MM.1S (cell line): ENCODE results near the gene SMARCA4.

Source experiments
- DNase-seq: peaks from one replicate; pipeline ENCODE4 v3.0.0-alpha.2; 2015
- H2AFZ ChIP-seq: fragments of 300-600 bp; sonication (generic); 2 replicates; pipeline ENCODE4 v1.6.0; 2016; ENCODE audit warnings: antibody characterized with exemption, low read length
- H3F3A ChIP-seq: fragments of 300-600 bp; sonication (generic); 2 replicates; pipeline ENCODE4 v1.6.1; 2016; ENCODE audit warnings: mild to moderate bottlenecking, antibody characterized with exemption, low read length, moderate library complexity, mixed read lengths; ENCODE audit not compliant: insufficient read depth
- H3K27ac ChIP-seq: fragments of 300-600 bp; sonication (generic); 2 replicates; pipeline ENCODE4 v1.5.1; 2016; ENCODE audit warnings: mild to moderate bottlenecking, low read length
- H3K27me3 ChIP-seq: fragments of 300-600 bp; sonication (generic); replicated peaks from 2 replicates; pipeline ENCODE4 v1.6.0; 2016; ENCODE audit warnings: low read length; ENCODE audit not compliant: insufficient read depth
- H3K36me3 ChIP-seq: fragments of 300-600 bp; sonication (generic); replicated peaks from 2 replicates; pipeline ENCODE4 v1.6.1; 2016; ENCODE audit warnings: mild to moderate bottlenecking, low read length, mixed read lengths; ENCODE audit not compliant: insufficient read depth
- H3K4me1 ChIP-seq: fragments of 300-600 bp; sonication (generic); 2 replicates; pipeline ENCODE4 v1.6.1; 2016; ENCODE audit warnings: low read length, mixed read lengths
- H3K4me2 ChIP-seq: fragments of 300-600 bp; sonication (generic); 2 replicates; pipeline ENCODE4 v1.6.0; 2016; ENCODE audit warnings: low read depth, low read length
- H3K4me3 ChIP-seq: fragments of 300-600 bp; sonication (generic); 2 replicates; pipeline ENCODE4 v1.5.1; 2016; ENCODE audit warnings: low read length, mixed read lengths
- H3K79me2 ChIP-seq: fragments of 300-600 bp; sonication (generic); 2 replicates; pipeline ENCODE4 v1.6.1; 2016; ENCODE audit warnings: mixed run types, low read length, mixed read lengths
- H3K9ac ChIP-seq: fragments of 300-600 bp; sonication (generic); 2 replicates; pipeline ENCODE4 v1.6.1; 2016; ENCODE audit warnings: low read length, mixed read lengths
- H3K9me2 ChIP-seq: fragments of 300-600 bp; sonication (generic); replicated peaks from 2 replicates; pipeline ENCODE4 v1.6.1; 2016; ENCODE audit warnings: mild to moderate bottlenecking, low read length, mixed read lengths; ENCODE audit not compliant: insufficient read depth
- H3K9me3 ChIP-seq: fragments of 300-600 bp; sonication (generic); replicated peaks from 2 replicates; pipeline ENCODE4 v1.6.1; 2016; ENCODE audit warnings: mild to moderate bottlenecking, low read length, mixed read lengths; ENCODE audit not compliant: insufficient read depth
- H4K20me1 ChIP-seq: fragments of 300-600 bp; sonication (generic); 2 replicates; pipeline ENCODE4 v1.6.1; 2016; ENCODE audit warnings: mild to moderate bottlenecking, low read length, moderate library complexity, mixed read lengths; ENCODE audit not compliant: insufficient read depth
- CTCF ChIP-seq: fragments of 300-600 bp; sonication (generic); IDR thresholded peaks from 2 replicates; pipeline ENCODE4 v1.5.1; 2016; ENCODE audit warnings: antibody characterized with exemption, low read length, mixed read lengths
- EZH2 ChIP-seq: fragments of 300-600 bp; sonication (generic); optimal IDR thresholded peaks from 2 replicates; pipeline ENCODE3; 2017; ENCODE audit warnings: low read depth, mild to moderate bottlenecking, antibody characterized with exemption, low read length, mixed read lengths
- EZH2phosphoT487 ChIP-seq: fragments of 300-600 bp; sonication (generic); IDR thresholded peaks from 2 replicates; pipeline ENCODE4 v1.6.1; 2018; ENCODE audit warnings: antibody characterized with exemption, low read length

The SMARCA4 gene

DNA sequence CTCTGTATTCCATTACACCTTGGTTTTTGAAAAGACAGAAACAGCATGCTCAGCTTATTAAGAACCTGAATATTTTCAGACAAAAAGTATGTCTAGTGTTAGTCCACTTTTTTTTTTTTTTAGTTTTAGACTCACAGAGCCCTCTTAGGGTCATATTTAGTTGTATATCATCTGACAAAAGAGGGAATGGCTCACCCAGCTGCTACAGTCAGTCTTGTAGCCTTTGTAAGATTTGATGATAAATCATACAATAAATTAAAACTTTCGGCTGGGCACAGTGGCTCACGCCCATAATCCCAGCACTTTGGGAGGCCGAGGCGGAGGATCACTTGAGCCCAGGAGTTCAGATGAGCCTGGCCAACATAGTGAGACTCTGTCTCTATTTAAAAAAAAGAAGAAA lies 84.7 kb downstream of the SMARCA4 start:
- TF ChIP-seq EZH2phosphoT487 (no peak), CTCF (no peak), EZH2 (no peak)

DNA sequence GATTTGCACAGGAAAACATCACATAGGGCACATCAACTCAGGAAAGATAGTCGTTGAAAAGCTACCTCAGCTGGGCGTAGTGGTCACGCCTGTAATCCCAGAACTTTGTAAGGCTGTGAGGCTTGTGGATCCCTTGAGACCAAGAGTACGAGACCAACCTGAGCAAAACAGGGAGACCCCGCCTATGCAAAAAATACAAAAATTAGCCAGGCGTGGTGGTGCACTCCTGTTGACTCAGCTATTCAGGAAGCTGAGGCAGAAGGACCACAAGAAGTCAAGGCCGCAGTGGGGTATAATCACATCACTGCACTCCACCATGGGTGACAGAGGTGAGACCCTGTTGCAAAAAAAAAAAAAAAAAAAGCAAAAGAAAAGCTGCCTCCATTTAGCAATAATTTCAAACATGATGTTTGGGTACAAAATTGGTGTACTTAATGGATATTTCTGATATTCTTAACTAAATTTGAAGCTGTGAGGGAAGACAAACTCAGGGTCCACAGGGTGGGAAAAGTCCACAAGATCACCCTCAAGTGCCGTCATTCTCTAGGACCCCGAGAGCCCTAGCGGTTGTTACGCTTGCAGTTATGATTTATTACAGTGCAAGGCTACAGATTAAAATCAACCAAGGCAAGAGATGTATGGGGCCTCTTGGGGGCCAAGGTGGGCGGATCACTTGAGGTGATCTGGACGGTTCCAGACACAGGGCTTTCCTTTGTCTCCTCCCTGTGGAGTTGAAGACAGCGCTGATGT lies 86.0 kb downstream of the SMARCA4 start:
- Histone ChIP-seq H2AFZ (no peak overlapping the region), H3K27me3 (no peaks in the 10 kb centered on the region), H4K20me1 (no peaks in the 10 kb centered on the region), H3K4me1 (peaks cover 22% of the 10 kb centered on the region), H3K36me3 (peaks cover 11% of the 10 kb centered on the region; the same call in 1 of the 2 replicates), H3K4me2 (no peak overlapping the region), H3K9ac (no peak overlapping the region), H3K9me2 (no peaks in the 10 kb centered on the region), H3K9me3 (no peaks in the 10 kb centered on the region), H3F3A (peaks cover 26% of the 10 kb centered on the region), H3K79me2 (peaks cover 6% of the 10 kb centered on the region), H3K4me3 (no peak overlapping the region), H3K27ac (no peak overlapping the region)
- no peak for DNase-seq
- TF ChIP-seq CTCF (no peak), EZH2 (no peak), EZH2phosphoT487 (no peak)

More for the DNA sequence above, 84.7 kb downstream of the SMARCA4 start:
- H3K79me2 ChIP-seq = peaks cover 6% of the 10 kb centered on the region
- peaks cover 11% of the 10 kb centered on the region for H3K36me3 ChIP-seq
- no peak overlapping the region for H3K9ac ChIP-seq
- no peak overlapping the region for H3K4me2 ChIP-seq
- H4K20me1 ChIP-seq = no peaks in the 10 kb centered on the region
- no peaks in the 10 kb centered on the region for H3K27me3 ChIP-seq
- H3K9me3 ChIP-seq = no peaks in the 10 kb centered on the region
- no peak overlapping the region for H3K27ac ChIP-seq
- H3K4me3 ChIP-seq = no peak overlapping the region
- no peaks in the 10 kb centered on the region for H3K9me2 ChIP-seq
- H3F3A ChIP-seq = peaks cover 26% of the 10 kb centered on the region
- peaks cover 22% of the 10 kb centered on the region for H3K4me1 ChIP-seq
- no peak for DNase-seq
- no peak overlapping the region for H2AFZ ChIP-seq

DNA sequence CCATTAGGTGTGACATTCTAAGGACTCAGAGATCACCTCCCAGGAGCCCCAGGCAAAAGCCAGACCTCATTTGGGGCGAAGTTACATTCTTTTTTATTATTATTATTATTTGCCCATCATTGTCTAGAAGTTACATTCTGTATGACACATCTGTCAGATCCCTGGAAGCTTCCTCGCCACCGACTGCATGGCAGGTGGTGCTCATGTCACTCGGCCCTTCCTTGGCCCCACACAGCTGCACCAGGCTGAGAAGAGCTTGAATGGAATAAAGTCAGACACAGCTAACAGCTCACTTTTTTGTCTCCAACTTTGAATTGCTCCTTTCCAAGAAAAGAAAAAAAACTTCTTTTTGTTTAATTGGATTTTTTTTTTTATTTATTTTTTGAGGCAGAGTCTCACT lies 87.0 kb downstream of the SMARCA4 start:
- Histone ChIP-seq H4K20me1 (no peaks in the 10 kb centered on the region), H3K27ac (no peak overlapping the region), H3F3A (peaks cover 26% of the 10 kb centered on the region), H3K36me3 (peaks cover 4% of the 10 kb centered on the region; the same call in 1 of the 2 replicates), H3K27me3 (no peaks in the 10 kb centered on the region), H3K4me1 (peaks cover 22% of the 10 kb centered on the region), H3K4me2 (no peak overlapping the region), H3K9me2 (no peaks in the 10 kb centered on the region), H3K9ac (no peak overlapping the region), H3K4me3 (no peak overlapping the region), H3K79me2 (peaks cover 12% of the 10 kb centered on the region), H3K9me3 (no peaks in the 10 kb centered on the region), H2AFZ (no peak overlapping the region)
- TF ChIP-seq CTCF = no peak
- TF ChIP-seq EZH2 = no peak
- no peak for TF ChIP-seq EZH2phosphoT487
- DNase-seq = no peak
